A549 (cell line): ENCODE results near the gene AP5B1. TPM values are rescaled to one million over a fixed set of nuclear protein-coding genes. Genes with fewer than 3 reads are reported as not detected.

ENCODE experiments used
- ATAC-seq, 2 experiments: fragments of 200-7000 bp in 1 of 2; fragments of >200 bp in 1 of 2; cut with Nextera tagmentation in 1 of 2; cut with Tn5 transposase in 1 of 2; 3 replicates each; pipeline versions ENCODE4 v1.8.0 to v1.9.1; 2018 to 2020; ENCODE audit warnings: mild to moderate bottlenecking in 1 of 2, moderate library complexity in 1 of 2
- CTCF ChIA-PET: fragments of 300-600 bp; sonication (Branson Sonifier 250); formaldehyde crosslinking; extraction: SDS; loops from one replicate; lab custom pipeline; 2021; ENCODE audit warnings: antibody characterized with exemption, inconsistent platforms; lab: Yijun Ruan, JAX
- POLR2A ChIA-PET: fragments of 350-600 bp; formaldehyde crosslinking; extraction: SDS; loops from one replicate; lab custom pipeline; 2021; ENCODE audit warnings: antibody characterized with exemption, inconsistent platforms; lab: Yijun Ruan, JAX
- DNase-seq, 2 experiments: peaks; one replicate each; pipeline versions ENCODE4 v3.0.0 to v3.0.0-alpha.2; 2011 to 2016; ENCODE audit warnings: low read depth in 1 of 2, low spot score in 1 of 2
- FAIRE-seq: peaks from 2 replicates; lab custom pipeline; 2011; peaks lifted over from hg19 to GRCh38; lab: Jason Lieb, UNC
- H3K27ac ChIP-seq, 2 experiments: fragments of >200 bp; sonication (Bioruptor Twin); formaldehyde crosslinking; 3 replicates each; pipeline ENCODE4 v1.5.1; 2016 to 2017
- H3K4me1 ChIP-seq: fragments of >200 bp; sonication (Bioruptor Twin); formaldehyde crosslinking; 3 replicates; pipeline ENCODE4 v1.6.1; 2016
- H3K4me2 ChIP-seq: fragments of >200 bp; sonication (Bioruptor Twin); formaldehyde crosslinking; 3 replicates; pipeline ENCODE4 v1.6.1; 2016
- H3K4me3 ChIP-seq: fragments of >200 bp; sonication (Bioruptor Twin); formaldehyde crosslinking; 3 replicates; pipeline ENCODE4 v1.5.1; 2016
- H3K9me3 ChIP-seq: fragments of >200 bp; sonication (Bioruptor Twin); formaldehyde crosslinking; 3 replicates; pipeline ENCODE4 v1.6.1; 2016
- ATOH8 ChIP-seq: fragments of 250-450 bp; sonication (Bioruptor Pico); IDR thresholded peaks from 2 replicates; pipeline ENCODE4 v1.5.0; 2020; ENCODE audit warnings: low read depth, mild to moderate bottlenecking, moderate library complexity
- CBX8 ChIP-seq: fragments of 200-600 bp; sonication (generic); IDR thresholded peaks from 2 replicates; pipeline ENCODE4 v1.6.1; 2016
- CEBPB ChIP-seq, 2 experiments: fragments of >200 bp in 1 of 2; sonication (Bioruptor Twin) in 1 of 2; formaldehyde crosslinking in 1 of 2; IDR thresholded peaks; 2 replicates each; pipeline ENCODE4 v1.6.1; 2012 to 2016
- CTCF ChIP-seq: fragments of >200 bp; sonication (Bioruptor Twin); formaldehyde crosslinking; IDR thresholded peaks from 3 replicates; pipeline ENCODE4 v1.5.1; 2016
- HES2 ChIP-seq: fragments of >200 bp; sonication (Bioruptor Twin); formaldehyde crosslinking; IDR thresholded peaks from 2 replicates; pipeline ENCODE4 v1.6.1; 2016
- HOXA7 ChIP-seq: fragments of 250-450 bp; sonication (Bioruptor Pico); IDR thresholded peaks from 2 replicates; pipeline ENCODE4 v1.5.0; 2020; ENCODE audit warnings: mild to moderate bottlenecking, moderate library complexity
- HOXB5 ChIP-seq: fragments of 250-450 bp; sonication (Bioruptor Pico); IDR thresholded peaks from 2 replicates; pipeline ENCODE4 v1.5.0; 2020; ENCODE audit warnings: mild to moderate bottlenecking, moderate library complexity
- JUNB ChIP-seq: fragments of >200 bp; sonication (Bioruptor Twin); formaldehyde crosslinking; IDR thresholded peaks from 2 replicates; pipeline ENCODE4 v1.6.1; 2016
- KDM5A ChIP-seq: fragments of 200-600 bp; sonication (generic); IDR thresholded peaks from 2 replicates; pipeline ENCODE4 v1.6.1; 2016; ENCODE audit warnings: antibody characterized with exemption, mild to moderate bottlenecking
- MAX ChIP-seq: IDR thresholded peaks from 2 replicates; pipeline ENCODE4 v1.6.1; 2012
- MAZ ChIP-seq: fragments of 150-350 bp; IDR thresholded peaks from 2 replicates; pipeline ENCODE4 v1.6.1; 2014; ENCODE audit warnings: antibody characterized with exemption, low read depth, low read length, borderline replicate concordance
- PBX3 ChIP-seq: IDR thresholded peaks from 2 replicates; pipeline ENCODE4 v1.6.1; 2012
- POLR2A ChIP-seq: IDR thresholded peaks from 2 replicates; pipeline ENCODE4 v1.6.1; 2012; ENCODE audit warnings: mild to moderate bottlenecking, low read length
- POLR2AphosphoS2 ChIP-seq: conservative IDR thresholded peaks from 2 replicates; pipeline ENCODE4 v1.6.1; 2012; ENCODE audit warnings: low read length, improper control_type of control experiment, inconsistent platforms
- RAD21 ChIP-seq, 2 experiments: fragments of >200 bp in 1 of 2; sonication (Bioruptor Twin) in 1 of 2; formaldehyde crosslinking in 1 of 2; IDR thresholded peaks in 1 of 2; conservative IDR thresholded peaks in 1 of 2; 2 replicates in 1 of 2; 3 replicates in 1 of 2; pipeline ENCODE4 v1.6.1; 2012 to 2018; ENCODE audit warnings: inconsistent platforms in 1 of 2
- RARB ChIP-seq: fragments of 250-450 bp; sonication (Bioruptor Pico); IDR thresholded peaks from 2 replicates; pipeline ENCODE4 v1.8.0; 2021; ENCODE audit warnings: mild to moderate bottlenecking, moderate library complexity
- SMC3 ChIP-seq: fragments of >200 bp; sonication (Bioruptor Twin); formaldehyde crosslinking; IDR thresholded peaks from 3 replicates; pipeline ENCODE4 v1.6.1; 2018; ENCODE audit warnings: inconsistent platforms
- TFCP2L1 ChIP-seq: fragments of 250-450 bp; sonication (Bioruptor Pico); IDR thresholded peaks from 2 replicates; pipeline ENCODE4 v1.5.0; 2021; ENCODE audit warnings: mild to moderate bottlenecking
- ZFP36 ChIP-seq: fragments of 450-650 bp; IDR thresholded peaks from 2 replicates; pipeline ENCODE4 v1.6.1; 2014; ENCODE audit warnings: borderline replicate concordance; ENCODE audit not compliant: partially characterized antibody
- ZNF302 ChIP-seq: fragments of 250-450 bp; sonication (Bioruptor Pico); IDR thresholded peaks from 2 replicates; pipeline ENCODE4 v1.9.0; 2021; ENCODE audit warnings: inconsistent platforms, mild to moderate bottlenecking, moderate library complexity
- WGBS: methylation state at CpG from one replicate; pipeline ENCODE4 v1.1.6; 2017; ENCODE audit errors: missing lambda C conversion rate; 5-methylcytosine and 5-hydroxymethylcytosine counted together
- polyA plus RNA-seq, 4 experiments: library from polyadenylated mRNA; depleted of rRNA in 3 of 4; stranded (reverse); fragments of >200 nt; fragmentation: RNase III in 1 of 4; extraction: RNeasy Plus Mini Kit Qiagen cat#74134 plus additional on column Dnase treatment in 1 of 4; gene quantifications; 2 replicates in 3 of 4; 3 replicates in 1 of 4; pipeline ENCODE4 v1.2.3, GENCODE V29; 2011 to 2017

Gene AP5B1
- polyA plus RNA-seq, 2 of the 4 experiments (the other 2 are of a cell fraction) = 5.2 to 10.2 TPM

- peaks cover 14% of the 10 kb centered on the region for H3K9me3 ChIP-seq
- no peak overlapping the region for H3K27ac ChIP-seq
- 83% methylated on average over 6 of the region's 17 CpGs for WGBS
- no peak overlapping the region for H3K4me2 ChIP-seq
- no peaks in the 10 kb centered on the region for H3K4me1 ChIP-seq
- no peak overlapping the region for H3K4me3 ChIP-seq
- TF ChIP-seq ATOH8 = no peak
- no peak for TF ChIP-seq SMC3
- no peak for TF ChIP-seq HOXA7 (CRISPR knock-in tag)
- TF ChIP-seq TFCP2L1 = no peak
- TF ChIP-seq MAZ = no peak
- no peak for TF ChIP-seq POLR2AphosphoS2
- no peak for TF ChIP-seq JUNB
- TF ChIP-seq MAX = no peak
- TF ChIP-seq PBX3 = no peak
- TF ChIP-seq POLR2A = no peak
- TF ChIP-seq ZNF302 (CRISPR knock-in tag) = no peak
- TF ChIP-seq HES2 = no peak
- TF ChIP-seq CBX8 = no peak
- TF ChIP-seq HOXB5 (CRISPR knock-in tag) = no peak
- POLR2A ChIA-PET = no interaction called here
- FAIRE-seq (no peak), DNase-seq (no peak), ATAC-seq (peak in 1 of 2 experiments; percentile 16; a peak in 3 of 6 replicates)
- CTCF ChIA-PET = interaction anchor here (0.6 to 2.2 kb wide), 27 partner anchors 9 to 243 kb away, joined by 3 to 24 read pairs (median 4); partner anchors contain the start of genes FIBP and KAT5
Observed at GRCh38 chr11:65745049-65745448, 35.7 kb downstream of the AP5B1 start.

- WGBS = 34% methylated on average over 8 of the region's 8 CpGs
- Histone ChIP-seq H3K4me3 (no peak overlapping the region), H3K9me3 (peaks cover 14% of the 10 kb centered on the region), H3K4me2 (peak overlapping the region; percentile 44; the same call in 1 of the 3 replicates), H3K4me1 (no peaks in the 10 kb centered on the region), H3K27ac (no peak overlapping the region)
- DNase-seq (no peak), ATAC-seq (no peak), FAIRE-seq (no peak)
- ChIA-PET CTCF (interaction anchor here (0.6 to 2.2 kb wide), 27 partner anchors 9 to 243 kb away, joined by 3 to 24 read pairs (median 4); partner anchors contain the start of genes FIBP and KAT5), POLR2A (interaction anchor here (0.6 kb wide), 1 partner anchor 25 kb away, joined by 4 read pairs; no protein-coding TSS in a partner anchor)
- no peak for TF ChIP-seq KDM5A
- no peak for TF ChIP-seq HES2
- TF ChIP-seq ZFP36 = no peak
- TF ChIP-seq CEBPB (IDR thresholded peaks at IDR 0.05) = no peak
- TF ChIP-seq, all 56 proteins: peak for 0
Observed at GRCh38 chr11:65744699-65745042, 36.1 kb downstream of the AP5B1 start.

GRCh38 chr11:65744026-65744698 lies 36.6 kb downstream of the AP5B1 start:
- Histone ChIP-seq H3K4me3 (no peak overlapping the region), H3K9me3 (peaks cover 14% of the 10 kb centered on the region), H3K4me1 (no peaks in the 10 kb centered on the region), H3K4me2 (peak overlapping the region; percentile 44; the same call in 1 of the 3 replicates)
- no peak for FAIRE-seq
- ATAC-seq = peak; percentile 95 to 99
- DNase-seq = peak; percentile 49 to 76
- 35% methylated on average over 17 of the region's 18 CpGs for WGBS
- POLR2A ChIA-PET = interaction anchor here (0.6 kb wide), 1 partner anchor 25 kb away, joined by 4 read pairs; no protein-coding TSS in a partner anchor
- TF ChIP-seq TFCP2L1 (no peak), POLR2A (no peak), RAD21 (conservative IDR thresholded peaks at IDR 0.05 in 1 of 2, IDR thresholded peaks at IDR 0.05 in 1 of 2) (peak; percentile 55 to 73), CTCF (peak; percentile 40; the same call in 1 of the 3 replicates), RARB (CRISPR knock-in tag) (no peak), SMC3 (peak; percentile 57)
- TF ChIP-seq, all 56 proteins: peak for 3
- CTCF ChIA-PET = interaction anchor here (0.6 to 2.2 kb wide), 28 partner anchors 10 to 244 kb away, joined by 3 to 24 read pairs (median 4); partner anchors contain the start of genes FIBP and KAT5
- H3K27ac ChIP-seq = no peak overlapping the region
